ENCODE results near the gene SERINC5.
"Not testable (repeated sequence)": the region's sequence is repeated elsewhere in the genome, so short reads cannot be mapped to it uniquely, and the experiment has no call there.

SERINC5 gene

DNA sequence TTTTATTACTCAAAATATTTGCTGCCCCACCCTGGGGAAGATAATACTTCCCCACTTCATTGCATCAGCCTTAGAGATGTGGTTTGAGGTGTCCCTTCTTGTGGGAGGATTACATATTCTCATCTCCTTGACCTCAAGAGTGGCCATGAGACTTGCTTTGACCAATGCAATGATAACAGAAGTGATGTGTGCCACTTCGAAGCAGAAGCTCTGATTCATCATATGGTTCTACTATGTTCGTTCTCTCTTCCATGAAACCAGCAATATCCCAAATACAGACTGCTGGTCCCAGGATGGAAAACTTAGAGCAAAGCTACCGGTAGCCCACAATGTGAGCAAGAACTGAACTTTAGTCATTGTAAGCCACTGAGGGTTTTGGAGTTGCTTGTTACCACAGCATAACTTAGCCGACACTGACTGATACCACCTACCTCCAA lies 128.7 kb downstream of the SERINC5 start:
- peak; percentile 42 for DNase-seq

DNA sequence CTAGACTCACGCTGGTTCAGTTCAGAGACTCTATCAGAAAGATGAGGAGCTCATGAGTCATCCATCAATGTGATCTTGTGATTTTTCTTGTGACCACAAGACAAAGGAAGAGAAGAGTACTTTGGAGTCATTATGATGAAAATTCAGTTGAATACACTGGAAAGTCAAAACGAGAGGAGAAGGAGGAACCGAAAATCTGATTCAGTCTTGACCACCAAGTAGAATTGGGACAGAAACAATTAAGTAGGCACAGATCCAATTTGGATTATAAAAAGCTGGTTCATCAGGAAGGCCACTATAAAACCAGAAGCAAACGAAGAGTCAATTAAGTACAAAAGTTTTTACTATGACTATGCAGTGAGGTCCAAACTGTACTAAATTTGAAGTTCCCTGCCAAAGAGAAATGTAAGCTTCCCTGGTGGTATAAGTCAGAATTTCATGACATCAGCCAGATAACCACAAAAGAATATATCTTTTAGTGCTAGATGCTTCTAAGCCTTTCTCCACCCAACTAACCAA lies 129.8 kb downstream of the SERINC5 start:
- peak; percentile 84 for DNase-seq

DNA sequence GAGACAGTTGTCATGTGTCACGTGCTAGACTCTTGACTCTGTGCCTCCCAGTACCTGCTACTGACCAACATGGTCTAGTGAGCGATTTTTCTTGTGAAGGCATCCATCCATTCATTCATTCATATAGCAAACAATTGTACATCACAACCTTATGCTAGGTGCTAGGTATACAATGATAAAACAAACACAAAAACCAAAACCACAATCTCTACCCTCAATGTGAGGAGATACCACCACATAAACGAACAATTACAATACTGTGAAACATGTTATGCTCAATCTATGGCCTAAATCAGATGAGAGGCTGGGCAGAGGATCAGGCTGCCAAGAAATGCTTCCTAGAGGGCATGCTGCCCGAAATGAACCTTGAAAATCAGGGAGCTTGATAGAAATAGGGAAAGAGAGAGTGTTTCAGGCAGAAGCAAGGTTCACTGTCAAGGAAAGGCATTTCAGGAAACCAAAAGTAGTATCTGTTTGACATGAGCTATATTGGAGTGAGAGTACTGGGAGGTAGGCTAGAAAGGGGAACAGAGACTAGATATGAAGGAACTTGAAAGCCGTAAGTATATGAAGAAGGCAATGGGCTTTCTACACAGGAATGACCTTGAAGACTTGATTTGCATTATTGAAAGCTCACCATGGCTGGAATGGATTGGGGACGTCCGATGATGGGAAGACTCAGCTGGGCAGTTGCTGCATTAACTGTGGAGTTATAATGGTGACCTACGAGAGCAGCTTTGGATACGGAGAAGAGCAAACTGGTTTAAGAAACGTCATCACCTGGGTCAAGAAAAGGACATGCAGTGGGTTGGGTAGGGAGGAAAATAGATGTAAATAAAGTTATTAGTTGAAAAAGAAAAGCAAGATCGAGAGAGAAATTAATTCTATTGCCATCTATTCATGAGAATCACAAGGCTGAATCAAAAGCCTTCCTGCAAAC lies 130.6 kb downstream of the SERINC5 start:
- DNase-seq, result no peak

DNA sequence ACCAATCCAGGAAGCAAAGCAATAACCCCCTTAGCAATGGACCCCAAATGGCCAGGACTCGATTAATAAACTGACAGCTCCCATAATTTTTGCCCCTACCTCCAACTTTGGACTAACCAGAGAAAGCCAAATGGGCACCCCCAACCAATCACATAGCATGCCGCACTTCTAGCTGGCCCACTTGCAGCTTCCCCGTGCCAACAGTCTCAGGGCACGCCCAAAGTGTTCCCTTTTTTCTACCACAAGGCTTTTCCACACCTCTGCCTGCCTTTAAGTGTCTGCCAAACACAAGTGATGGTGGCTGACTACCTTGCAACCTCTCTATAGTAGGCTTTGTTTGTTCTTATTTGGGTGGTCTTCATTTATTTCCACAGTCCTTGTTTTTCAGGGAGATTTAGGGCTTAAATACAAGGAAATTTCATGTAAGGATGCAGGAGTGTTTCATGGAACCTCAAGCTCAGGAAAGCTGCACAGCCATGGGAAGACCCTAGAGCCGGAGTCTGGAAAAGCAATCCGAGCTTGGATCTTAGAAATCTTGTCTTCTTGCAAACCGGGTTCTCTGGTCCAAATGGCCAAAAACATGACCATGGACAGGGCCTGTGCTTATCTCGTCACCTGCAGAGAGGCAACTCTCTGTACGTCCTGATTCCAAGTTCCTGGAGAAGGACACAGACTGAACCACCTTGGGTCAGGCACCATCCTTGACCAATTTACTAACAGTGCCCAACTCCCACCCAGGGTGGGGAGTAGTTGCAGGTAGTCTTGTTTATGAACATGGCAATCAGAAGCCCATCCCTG lies 131.5 kb downstream of the SERINC5 start:
- DNase-seq, result no peak

DNA sequence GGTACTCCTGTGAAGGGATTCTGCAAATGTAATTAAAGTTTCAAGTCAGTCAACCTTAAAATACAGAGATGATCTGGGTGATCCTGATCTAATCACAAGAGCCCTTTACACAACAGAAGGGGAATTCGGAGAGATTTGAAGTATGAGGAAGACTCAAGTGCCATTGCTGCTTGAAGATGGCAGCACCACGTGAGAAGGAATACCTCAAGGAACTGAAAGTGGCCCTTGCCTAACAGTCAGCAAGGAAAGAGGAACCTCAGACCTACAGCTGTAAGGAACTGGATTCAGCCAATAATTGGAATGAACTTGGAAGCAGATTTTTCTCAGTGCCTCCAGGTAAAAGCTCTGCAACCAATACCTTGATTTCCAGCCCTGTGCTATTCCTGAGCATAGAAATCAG lies 133.3 kb downstream of the SERINC5 start:
- DNase-seq, result no peak

DNA sequence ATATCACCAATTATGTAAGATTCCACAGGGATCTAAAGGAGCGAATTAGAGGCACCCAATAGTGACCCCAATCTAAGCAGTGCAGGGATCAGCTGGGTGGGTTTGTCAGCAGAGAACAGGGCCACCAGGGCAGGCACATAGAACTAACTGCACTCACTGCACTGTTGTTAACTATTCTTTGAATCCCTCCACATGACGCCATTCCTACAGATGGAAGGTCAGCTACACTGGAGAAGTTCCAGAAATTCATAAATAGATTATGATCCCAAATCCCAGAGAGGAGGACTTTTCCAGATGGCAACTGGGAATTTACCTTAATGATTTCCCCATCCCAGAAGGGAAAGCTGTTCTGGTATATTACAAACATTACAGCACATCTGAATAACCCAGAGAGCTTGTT lies 136.5 kb downstream of the SERINC5 start:
- no peak for DNase-seq

DNA sequence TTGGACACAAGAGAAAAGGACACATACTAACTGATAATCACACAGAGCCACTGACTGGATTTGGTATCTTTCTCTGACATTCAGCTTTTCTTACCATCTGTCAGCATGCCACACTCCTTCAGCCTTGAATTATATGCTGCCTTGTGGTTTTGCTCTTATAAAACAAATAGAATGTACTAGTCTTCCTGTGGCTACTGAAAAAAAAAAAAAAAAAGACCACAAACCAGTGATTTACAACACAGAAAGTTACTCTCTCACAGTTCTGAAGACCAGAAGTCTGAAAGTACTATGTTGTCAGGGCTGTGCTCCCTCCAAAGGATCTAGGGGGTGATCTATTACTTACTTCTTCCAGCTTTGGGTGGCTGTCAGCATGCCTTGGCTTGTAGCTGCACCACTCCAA lies 138.4 kb downstream of the SERINC5 start:
- peak; percentile 35 for DNase-seq

DNA sequence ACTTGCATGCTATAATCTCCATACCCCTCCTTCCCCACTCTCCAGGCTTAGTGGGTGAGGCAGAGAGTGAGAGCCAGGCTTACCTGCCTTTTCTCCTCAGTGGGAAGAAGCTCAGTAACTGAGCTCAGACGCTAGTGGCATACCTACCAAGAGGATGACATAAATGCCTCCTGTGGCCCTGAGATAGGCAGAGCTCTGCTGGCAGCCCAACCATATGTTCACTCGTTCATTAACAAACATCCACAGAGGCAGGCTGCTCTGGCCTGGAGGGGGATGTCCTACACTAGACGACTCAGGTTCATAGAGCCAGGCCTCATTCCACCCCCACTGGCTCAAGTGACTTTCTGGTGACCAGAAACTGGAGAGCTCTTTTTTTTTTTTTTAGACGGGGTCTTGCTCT lies 139.4 kb downstream of the SERINC5 start:
- no peak for DNase-seq

DNA sequence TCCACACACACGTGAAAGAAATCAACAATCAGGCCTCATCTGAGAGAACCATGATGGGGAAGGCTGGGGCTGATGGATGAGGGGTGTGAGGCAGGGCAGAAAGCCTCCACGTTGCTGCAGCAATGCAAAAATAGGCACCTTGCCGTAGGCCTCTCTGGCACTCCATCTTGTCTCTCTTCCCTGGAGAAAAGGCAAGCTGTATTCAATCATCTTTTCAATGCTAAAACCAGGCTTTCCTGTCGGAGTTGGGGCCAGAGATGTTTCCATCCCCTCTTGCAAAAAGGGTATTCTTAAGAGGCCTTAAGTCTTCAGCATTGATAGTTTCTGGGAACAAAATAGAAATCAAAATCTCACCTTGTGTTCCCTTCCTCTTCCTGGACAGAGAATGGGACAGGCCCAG lies 139.8 kb downstream of the SERINC5 start:
- DNase-seq, result no peak

DNA sequence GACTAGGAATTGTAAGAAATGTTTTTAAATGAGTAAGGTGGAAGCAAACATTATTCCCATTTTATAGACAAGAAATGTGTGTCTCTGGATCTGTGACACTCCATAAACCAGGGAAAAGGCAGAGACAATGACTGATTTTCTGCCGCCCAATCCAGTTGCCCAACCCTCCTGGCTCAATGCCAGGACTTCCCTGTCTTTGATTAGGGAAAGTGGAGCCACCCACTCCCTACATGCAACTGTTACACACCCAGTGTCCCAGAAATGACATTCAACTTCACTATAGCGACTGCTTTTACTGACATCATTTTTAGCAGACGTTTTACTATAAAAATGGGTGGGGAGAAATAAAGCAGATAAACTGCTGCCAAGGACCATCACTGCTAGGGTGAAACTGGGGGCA lies 141.0 kb downstream of the SERINC5 start:
- DNase-seq, result no peak

DNA sequence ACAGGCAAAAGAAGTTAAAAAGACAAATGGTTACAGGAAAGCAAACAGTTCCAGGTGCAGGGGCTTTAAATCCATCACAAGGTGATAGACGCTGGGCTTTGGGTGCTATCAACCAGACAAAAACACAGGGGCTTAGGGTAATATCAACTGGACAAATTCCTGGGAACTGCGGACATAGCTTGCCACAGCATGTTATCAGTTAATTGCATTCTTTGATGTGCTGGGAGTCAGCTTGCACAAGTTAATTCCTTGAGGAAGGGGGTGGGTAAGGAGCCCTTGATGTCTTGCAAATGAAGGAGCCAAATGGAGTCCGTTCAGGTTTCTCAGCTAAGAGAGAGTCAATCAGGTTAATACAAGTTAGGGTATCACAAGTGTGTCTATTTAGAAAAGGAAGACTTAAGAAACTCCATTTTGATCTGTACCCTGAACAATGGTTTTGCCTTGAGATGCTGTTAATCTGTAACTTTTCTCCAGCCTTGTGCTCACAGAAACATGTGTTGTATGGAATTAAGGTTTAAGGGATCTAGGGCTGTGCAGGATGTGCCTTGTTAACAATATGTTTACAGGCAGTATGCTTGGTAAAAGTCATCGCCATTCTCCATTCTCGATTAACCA lies 144.4 kb downstream of the SERINC5 start:
- not testable (repeated sequence) for DNase-seq

DNA sequence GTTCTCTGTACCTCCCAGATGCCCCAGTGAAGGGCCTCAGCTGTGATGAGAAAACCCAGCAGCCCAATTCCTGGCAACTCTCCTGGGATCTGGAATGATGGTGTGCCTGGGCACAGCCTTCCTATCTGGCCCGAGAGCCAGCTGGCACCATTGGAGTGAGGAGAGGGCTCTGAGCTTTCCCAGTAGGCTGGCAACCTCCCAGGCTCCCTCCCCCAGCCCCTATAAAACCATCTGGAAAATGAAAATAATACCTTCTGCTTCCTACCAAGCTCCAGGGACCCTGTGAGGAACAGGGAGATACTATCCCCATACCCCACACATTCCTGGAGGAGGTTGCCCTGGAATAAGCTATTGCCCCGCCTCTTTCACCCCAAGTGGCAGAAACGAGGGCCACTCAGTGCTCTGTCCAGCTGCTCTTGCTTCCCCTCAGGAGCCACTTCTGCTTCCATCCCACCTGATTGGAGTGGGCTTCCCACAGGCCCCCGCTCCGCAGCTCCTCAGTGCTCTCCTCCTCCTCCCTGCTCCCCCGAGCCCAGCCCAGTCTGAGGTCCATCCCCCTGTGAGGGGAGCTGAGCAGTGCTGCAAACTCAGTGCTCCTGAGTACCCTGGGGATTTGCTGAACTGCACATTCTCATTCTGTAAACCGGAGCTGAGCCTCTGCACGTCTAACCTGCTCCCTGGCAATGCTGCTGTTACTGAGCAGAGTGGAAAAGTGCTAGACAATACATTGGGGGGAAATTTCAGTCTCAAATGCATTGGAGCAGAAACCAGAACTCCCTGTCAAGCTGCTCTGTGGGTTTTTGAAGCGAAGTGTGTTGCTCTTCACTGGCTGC lies 146.0 kb downstream of the SERINC5 start:
- no peak for DNase-seq

DNA sequence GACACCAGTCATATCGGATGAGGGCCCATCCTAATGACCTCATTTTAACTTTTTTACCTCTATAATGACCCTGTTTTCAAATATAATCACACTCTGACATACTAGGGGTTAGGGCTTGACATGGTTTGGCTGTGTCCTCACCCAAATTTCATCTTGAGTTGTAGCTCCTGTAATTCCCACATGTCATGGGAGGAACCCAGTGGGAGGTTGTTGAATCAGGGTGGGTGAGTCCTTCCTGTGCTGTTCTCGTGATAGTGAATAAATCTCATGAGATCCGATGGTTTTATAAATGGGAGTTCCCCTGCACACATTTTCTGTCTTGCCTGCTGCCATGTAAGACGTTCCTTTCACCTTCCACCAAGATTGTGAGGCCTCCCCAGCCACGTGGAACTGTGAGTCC lies 148.9 kb downstream of the SERINC5 start:
- DNase-seq, result no peak

DNA sequence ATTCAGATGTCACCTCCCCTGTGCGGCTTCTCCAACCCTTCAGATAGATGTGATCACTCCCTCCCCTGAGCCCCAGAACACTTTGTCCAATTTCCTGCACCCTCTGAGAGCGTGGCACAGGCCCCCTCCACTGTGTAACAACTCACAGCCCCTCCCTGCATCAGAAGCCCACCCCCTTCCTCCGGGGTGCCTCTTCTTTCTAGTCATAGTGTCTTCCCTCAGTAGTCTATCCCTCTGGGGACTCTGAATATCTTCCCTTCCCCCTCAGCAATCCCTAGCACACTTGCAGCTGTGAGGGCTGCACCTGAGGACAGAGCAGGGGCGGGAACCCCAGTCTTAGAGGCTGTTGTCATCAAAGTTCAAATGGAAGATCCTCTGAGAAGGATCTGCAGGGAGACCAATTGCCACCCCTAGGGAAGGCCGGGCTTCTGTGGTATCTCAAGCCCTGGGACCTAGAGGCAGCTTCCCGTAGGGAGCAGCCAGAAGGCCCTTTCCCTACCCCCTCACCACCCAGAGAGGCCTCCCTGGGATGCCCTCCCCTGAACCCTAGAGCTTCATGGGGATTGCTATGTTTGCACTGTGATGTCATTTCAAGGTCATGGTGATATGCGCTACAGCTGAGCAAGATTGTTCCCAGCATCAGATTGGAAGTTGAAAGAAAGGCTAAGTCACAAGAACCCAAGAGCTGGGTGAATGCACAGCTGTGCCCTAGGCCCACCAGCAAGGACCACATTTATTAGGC lies 150.0 kb downstream of the SERINC5 start:
- no peak for DNase-seq

DNA sequence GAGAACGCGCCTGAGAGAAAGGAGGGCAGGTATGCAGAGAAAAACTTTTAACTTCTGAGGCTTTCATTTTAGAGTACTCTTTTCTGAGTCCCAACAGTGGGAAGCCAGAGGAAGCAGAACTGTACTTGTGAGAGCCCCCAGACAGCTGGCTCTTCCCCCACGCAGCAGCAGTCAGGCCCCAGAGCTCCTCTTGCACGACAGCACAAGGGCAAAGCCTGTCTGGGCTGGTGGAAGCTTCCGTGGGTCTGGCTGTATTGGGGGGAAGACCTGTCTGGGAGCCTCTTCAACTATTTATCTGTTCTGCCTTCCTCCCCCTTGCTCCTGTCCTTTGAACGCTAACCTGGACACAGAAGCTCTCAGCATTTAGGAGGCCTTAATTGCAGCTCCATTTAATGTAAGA lies 152.5 kb downstream of the SERINC5 start:
- DNase-seq, result no peak

DNA sequence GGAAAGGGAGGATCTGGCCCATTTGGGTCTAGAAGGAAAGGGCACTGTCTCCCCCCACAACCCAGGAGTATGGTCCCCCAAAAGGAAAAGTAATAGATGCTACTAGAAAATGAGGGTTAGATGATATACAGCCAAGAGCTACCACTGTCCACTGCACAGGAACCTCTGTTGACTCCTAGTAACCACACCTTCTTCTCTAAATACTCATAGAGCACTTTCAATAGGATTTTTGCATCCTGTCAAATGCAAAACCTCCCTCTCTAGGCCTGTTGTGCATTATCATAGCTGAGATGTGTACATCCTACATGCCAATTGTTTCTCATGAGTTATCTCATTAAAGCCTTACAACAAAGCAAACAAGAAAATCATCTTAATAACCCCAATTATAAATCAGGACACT lies 153.9 kb downstream of the SERINC5 start:
- no peak for DNase-seq

DNA sequence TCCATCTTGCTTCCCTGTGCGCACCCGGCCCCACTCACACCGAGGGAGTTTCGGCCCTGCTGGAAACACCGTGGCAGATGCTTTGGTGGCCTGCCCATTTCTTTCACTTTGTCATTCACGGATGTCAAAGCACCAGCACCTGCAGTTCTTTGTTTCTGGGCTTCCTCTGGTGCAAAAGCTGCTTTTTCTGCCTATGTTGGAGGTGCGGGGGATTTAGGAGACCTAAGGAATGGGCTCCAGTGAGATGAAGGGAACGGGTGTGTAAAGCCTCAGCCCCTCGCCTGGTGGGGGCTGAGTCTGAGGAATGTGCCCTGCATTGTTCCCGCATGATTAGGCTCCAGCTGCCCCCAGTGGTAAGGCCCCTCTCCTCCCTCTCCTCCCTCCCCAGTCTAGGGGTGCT lies 158.4 kb downstream of the SERINC5 start:
- DNase-seq, result no peak

DNA sequence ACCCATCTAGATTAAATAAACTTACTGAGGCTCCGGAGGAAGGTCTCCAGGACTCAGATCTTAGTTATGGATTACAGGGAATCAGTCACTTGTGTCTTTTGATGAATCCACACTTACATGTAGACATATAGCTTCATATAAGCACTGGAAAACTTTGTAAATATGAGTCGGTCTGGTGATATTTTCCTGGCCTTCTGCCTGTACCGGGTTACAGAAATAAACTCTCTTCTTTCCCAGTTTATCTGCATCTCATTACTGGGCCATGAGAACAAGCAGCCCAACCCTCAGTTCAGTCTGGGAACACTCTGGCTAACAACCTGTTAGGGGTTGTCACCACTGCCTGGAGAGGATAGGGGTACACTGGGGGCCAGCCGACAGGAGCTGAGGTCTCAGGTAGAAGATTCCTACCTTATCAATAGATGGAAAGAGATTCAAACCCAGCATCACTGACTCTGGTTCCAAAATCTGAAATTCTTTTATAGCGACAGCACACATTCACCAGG lies 161.6 kb downstream of the SERINC5 start:
- no peak for DNase-seq

DNA sequence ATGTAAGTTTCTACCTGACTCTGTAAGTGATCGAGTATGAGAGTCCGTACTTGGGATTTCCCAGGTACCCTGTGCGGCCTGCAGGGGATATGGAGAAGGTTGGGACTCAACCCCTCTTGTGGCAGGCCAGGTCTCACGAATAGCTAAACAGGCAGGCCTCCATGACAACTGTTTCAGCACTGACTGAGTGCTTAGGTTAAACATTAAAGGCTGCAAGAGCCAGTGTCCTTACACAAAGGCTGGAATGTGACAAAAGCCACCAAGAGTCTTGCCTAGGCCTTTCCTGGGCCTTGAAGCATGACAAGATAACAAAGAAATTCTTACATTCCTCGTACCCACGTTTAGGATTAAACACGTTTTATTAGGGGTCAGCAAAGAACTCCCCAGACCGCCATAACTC lies 162.1 kb downstream of the SERINC5 start:
- no peak for DNase-seq

DNA sequence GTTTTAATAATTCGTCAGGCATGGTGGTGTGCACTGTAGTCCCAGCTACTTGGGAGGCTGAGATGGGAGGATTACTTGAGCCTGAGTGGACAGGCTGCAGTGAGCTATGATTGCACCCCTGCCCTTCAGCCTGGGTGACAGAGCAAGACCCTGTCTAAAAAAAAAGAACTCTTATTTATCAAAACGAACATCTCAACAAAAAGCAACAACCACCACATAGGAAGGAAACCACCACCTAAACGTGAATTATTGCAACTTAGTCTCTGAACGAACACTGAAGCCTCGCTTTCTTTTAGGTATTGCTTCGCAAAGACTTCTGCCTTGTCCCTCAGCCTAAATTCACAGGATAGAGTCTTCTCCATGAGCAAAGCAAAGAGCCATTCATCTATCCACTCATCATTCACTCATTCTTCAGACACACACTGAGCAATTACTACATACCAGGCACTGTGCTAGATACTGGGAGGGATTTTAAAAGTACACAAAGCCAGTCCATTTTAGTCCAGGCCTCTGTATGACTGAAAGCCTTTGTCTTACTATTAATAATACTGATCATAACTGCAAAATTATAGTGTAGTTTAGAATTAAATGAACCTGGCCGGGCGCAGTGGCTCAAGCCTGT lies 163.3 kb downstream of the SERINC5 start:
- DNase-seq, result no peak

DNA sequence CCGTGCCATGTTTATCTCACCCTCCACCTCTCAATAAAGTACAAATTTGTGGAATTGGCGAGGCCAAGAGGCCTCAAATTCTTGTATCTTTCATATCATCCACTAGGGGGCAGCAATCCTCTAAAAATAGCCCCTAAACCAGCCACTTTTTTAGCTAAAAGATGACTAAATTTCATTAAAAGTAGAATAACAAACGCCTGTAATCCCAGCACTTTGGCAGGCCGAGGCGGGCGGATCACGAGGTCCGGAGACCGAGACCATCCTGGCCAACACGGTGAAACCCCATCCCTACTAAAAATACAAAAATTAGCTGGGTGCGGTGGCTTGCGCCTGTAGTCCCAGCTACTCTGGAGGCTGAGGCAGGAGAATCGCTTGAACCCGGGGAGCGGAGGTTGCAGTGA lies 164.1 kb downstream of the SERINC5 start:
- peak; percentile 66 for DNase-seq
